ENCODE results near the gene SERGEF. TPM values are rescaled to one million over a fixed set of nuclear protein-coding genes. Genes with fewer than 3 reads are reported as not detected.

SERGEF gene
- total and polyA plus RNA-seq, 10 donors = 29.0 to 55.5 (median 38.8) TPM

GRCh38 chr11:17831228-17831627, 181.6 kb downstream of the SERGEF start:
- intact Hi-C loops (cut with DNase I; ENCODE audit: low total_unique reads) = no loop called here
- Histone ChIP-seq H3K36me3 (no peaks in the 10 kb centered on the region), H3K4me3 (no peak overlapping the region), H3K27me3 (replicated peaks in 1 of 7) (no peaks in the 10 kb centered on the region), H3K27ac (no peak overlapping the region), H3K9me3 (no peaks in the 10 kb centered on the region), H3K4me1 (peaks cover 0 to 8% (median 2%) of the 10 kb centered on the region in 6 donors)
- no peak for TF ChIP-seq POLR2A (IDR thresholded peaks at IDR 0.05)
- no peak for TF ChIP-seq CTCF (IDR thresholded peaks at IDR 0.05 in 8 of 11, conservative IDR thresholded peaks at IDR 0.05 in 3 of 11)
- TF ChIP-seq POLR2AphosphoS5 (IDR thresholded peaks at IDR 0.05) = no peak
- no peak for DNase-seq
- 78 to 100% (median 90%) methylated on average over 1 of the region's 1 CpG for WGBS, 5 donors

GRCh38 chr11:17828311-17828751, 184.5 kb downstream of the SERGEF start:
- Histone ChIP-seq H3K27me3 (replicated peaks in 1 of 7) (no peaks in the 10 kb centered on the region), H3K36me3 (no peaks in the 10 kb centered on the region), H3K27ac (peak overlapping the region in 2 of 8 donors; percentile 19 to 44), H3K4me1 (peaks cover 0 to 8% (median 2%) of the 10 kb centered on the region in 6 donors), H3K4me3 (no peak overlapping the region), H3K9me3 (no peaks in the 10 kb centered on the region)
- TF ChIP-seq POLR2A (IDR thresholded peaks at IDR 0.05) = no peak
- TF ChIP-seq CTCF (IDR thresholded peaks at IDR 0.05 in 8 of 11, conservative IDR thresholded peaks at IDR 0.05 in 3 of 11) = no peak
- TF ChIP-seq POLR2AphosphoS5 (IDR thresholded peaks at IDR 0.05) = peak in 2 of 3 donors; percentile 9 to 73
- WGBS, 5 donors = 63 to 77% (median 68%) methylated on average over 9 of the region's 9 CpGs
- intact Hi-C loops (cut with DNase I; ENCODE audit: low total_unique reads) = no loop called here
- DNase-seq = no peak

GRCh38 chr11:17827006-17827405, 185.8 kb downstream of the SERGEF start:
- TF ChIP-seq POLR2A (IDR thresholded peaks at IDR 0.05) (no peak), CTCF (IDR thresholded peaks at IDR 0.05 in 8 of 11, conservative IDR thresholded peaks at IDR 0.05 in 3 of 11) (no peak), POLR2AphosphoS5 (IDR thresholded peaks at IDR 0.05) (no peak)
- intact Hi-C loops (cut with DNase I; ENCODE audit: low total_unique reads) = no loop called here
- Histone ChIP-seq H3K9me3 (no peaks in the 10 kb centered on the region), H3K27me3 (replicated peaks in 1 of 7) (no peaks in the 10 kb centered on the region), H3K4me1 (peaks cover 0 to 11% (median 4%) of the 10 kb centered on the region in 6 donors), H3K4me3 (no peak overlapping the region), H3K36me3 (no peaks in the 10 kb centered on the region), H3K27ac (no peak overlapping the region)
- WGBS, 5 donors = 90 to 97% (median 94%) methylated on average over 5 of the region's 5 CpGs
- no peak for DNase-seq

- TF ChIP-seq POLR2AphosphoS5 (IDR thresholded peaks at IDR 0.05) (no peak), POLR2A (IDR thresholded peaks at IDR 0.05) (no peak), CTCF (IDR thresholded peaks at IDR 0.05 in 8 of 11, conservative IDR thresholded peaks at IDR 0.05 in 3 of 11) (no peak)
- intact Hi-C loops (cut with DNase I; ENCODE audit: low total_unique reads) = no loop called here
- Histone ChIP-seq H3K4me3 (no peak overlapping the region), H3K9me3 (no peaks in the 10 kb centered on the region), H3K36me3 (no peaks in the 10 kb centered on the region), H3K4me1 (peaks cover 0 to 10% (median 3%) of the 10 kb centered on the region in 6 donors), H3K27ac (no peak overlapping the region), H3K27me3 (replicated peaks in 1 of 7) (no peaks in the 10 kb centered on the region)
- no peak for DNase-seq
- 77 to 83% (median 83%) methylated on average over 5 of the region's 5 CpGs for WGBS, 5 donors
Observed at GRCh38 chr11:17822401-17822781, 190.5 kb downstream of the SERGEF start.

Measured in spleen (tissue), 11 donors.